H9 (cell line): ENCODE data around the gene SDHA. TPM values are rescaled to one million over a fixed set of nuclear protein-coding genes. Genes with fewer than 3 reads are reported as not detected.

Experiments
- DNase-seq: peaks from one replicate; pipeline ENCODE4 v3.0.0-alpha.2; 2017
- H2AFZ ChIP-seq: one replicate; pipeline ENCODE4 v1.6.1; 2013; ENCODE audit warnings: mild to moderate bottlenecking, low read length, control low read depth, moderate library complexity
- H2AK5ac ChIP-seq: 2 replicates; pipeline ENCODE4 v1.6.1; 2013; ENCODE audit warnings: low read length, control low read depth, mixed read lengths; ENCODE audit not compliant: insufficient read length
- H2BK120ac ChIP-seq: one replicate; pipeline ENCODE4 v1.6.1; 2013; ENCODE audit warnings: low read depth, mild to moderate bottlenecking, low read length, control low read depth, inconsistent platforms; ENCODE audit not compliant: poor library complexity, severe bottlenecking
- H2BK12ac ChIP-seq: 2 replicates; pipeline ENCODE4 v1.6.1; 2013; ENCODE audit warnings: low read length, control low read depth, mixed read lengths, low read depth; ENCODE audit not compliant: insufficient read length
- H2BK15ac ChIP-seq: 2 replicates; pipeline ENCODE4 v1.6.1; 2013; ENCODE audit warnings: low read depth, low read length, control low read depth
- H2BK20ac ChIP-seq: one replicate; pipeline ENCODE4 v1.6.1; 2013; ENCODE audit warnings: low read depth, mild to moderate bottlenecking, low read length, control low read depth, inconsistent platforms; ENCODE audit not compliant: poor library complexity, severe bottlenecking
- H2BK5ac ChIP-seq: 2 replicates; pipeline ENCODE4 v1.6.1; 2013; ENCODE audit warnings: low read length, control low read depth, mixed read lengths; ENCODE audit not compliant: insufficient read length
- H3K14ac ChIP-seq: 2 replicates; pipeline ENCODE4 v1.6.1; 2013; ENCODE audit warnings: low read length, control low read depth; ENCODE audit not compliant: insufficient read depth
- H3K18ac ChIP-seq: 2 replicates; pipeline ENCODE4 v1.6.1; 2013; ENCODE audit warnings: low read depth, mild to moderate bottlenecking, mixed read lengths, low read length, control low read depth; ENCODE audit not compliant: insufficient read length
- H3K23ac ChIP-seq: 2 replicates; pipeline ENCODE4 v1.6.1; 2013; ENCODE audit warnings: low read length, control low read depth, mixed read lengths, low read depth; ENCODE audit not compliant: insufficient read length
- H3K23me2 ChIP-seq: 2 replicates; pipeline ENCODE4 v1.6.1; 2013; ENCODE audit warnings: low read depth, mild to moderate bottlenecking, mixed read lengths, low read length, control low read depth; ENCODE audit not compliant: insufficient read length, poor library complexity, severe bottlenecking
- H3K27ac ChIP-seq: 2 replicates; pipeline ENCODE4 v1.5.1; 2013; ENCODE audit warnings: low read length, control low read depth, mixed read lengths, low read depth; ENCODE audit not compliant: insufficient read length
- H3K27me3 ChIP-seq: 2 replicates; pipeline ENCODE4 v1.6.1; 2013; ENCODE audit warnings: low read length, control low read depth, inconsistent platforms; ENCODE audit not compliant: insufficient read depth
- H3K4ac ChIP-seq: 2 replicates; pipeline ENCODE4 v1.6.1; 2013; ENCODE audit warnings: low read depth, mild to moderate bottlenecking, control low read depth, inconsistent platforms, low read length, moderate library complexity
- H3K4me1 ChIP-seq: 2 replicates; pipeline ENCODE4 v1.6.1; 2013; ENCODE audit warnings: low read length, control low read depth, inconsistent platforms; ENCODE audit not compliant: insufficient read depth
- H3K4me2 ChIP-seq: 2 replicates; pipeline ENCODE4 v1.6.1; 2013; ENCODE audit warnings: low read length, control low read depth, mixed read lengths; ENCODE audit not compliant: insufficient read length, insufficient read depth
- H3K56ac ChIP-seq: 2 replicates; pipeline ENCODE4 v1.6.1; 2013; ENCODE audit warnings: low read depth, mild to moderate bottlenecking, mixed read lengths, low read length, control low read depth; ENCODE audit not compliant: insufficient read length
- H3K79me1 ChIP-seq: 2 replicates; pipeline ENCODE4 v1.6.1; 2013; ENCODE audit warnings: low read depth, mild to moderate bottlenecking, moderate library complexity, low read length, control low read depth, inconsistent platforms; ENCODE audit not compliant: insufficient read depth, poor library complexity, severe bottlenecking
- H3K79me2 ChIP-seq: 2 replicates; pipeline ENCODE4 v1.6.1; 2013; ENCODE audit warnings: low read length, control low read depth, inconsistent platforms; ENCODE audit not compliant: insufficient read depth
- H3K9ac ChIP-seq: 2 replicates; pipeline ENCODE4 v1.6.1; 2013; ENCODE audit warnings: low read length, control low read depth, mixed read lengths; ENCODE audit not compliant: insufficient read length; ENCODE audit errors: extremely low read depth
- H3K9me3 ChIP-seq: one replicate; pipeline ENCODE4 v1.6.1; 2013; ENCODE audit warnings: low read depth, low read length, inconsistent platforms; ENCODE audit not compliant: control insufficient read depth
- H3T11ph ChIP-seq: one replicate; pipeline ENCODE4 v1.6.1; 2013; ENCODE audit warnings: mild to moderate bottlenecking, low read length, control low read depth, inconsistent platforms
- H4K20me1 ChIP-seq: one replicate; pipeline ENCODE4 v1.6.1; 2013; ENCODE audit not compliant: control insufficient read depth, insufficient read length, insufficient read depth
- H4K5ac ChIP-seq: 2 replicates; pipeline ENCODE4 v1.6.1; 2013; ENCODE audit warnings: low read depth, mild to moderate bottlenecking, mixed read lengths, low read length, control low read depth; ENCODE audit not compliant: insufficient read length
- H4K8ac ChIP-seq: replicated peaks from 2 replicates; pipeline ENCODE4 v1.6.1; 2013; ENCODE audit warnings: low read length, control low read depth, mixed read lengths, low read depth; ENCODE audit not compliant: insufficient read length
- H4K91ac ChIP-seq: 2 replicates; pipeline ENCODE4 v1.6.1; 2013; ENCODE audit warnings: low read depth, mild to moderate bottlenecking, moderate library complexity, mixed read lengths, low read length, control low read depth; ENCODE audit not compliant: insufficient read length
- H3K27ac Mint-ChIP-seq, 3 experiments: 2 replicates in 2 of 3; 3 replicates in 1 of 3; pipeline ENCODE4 v1.8.0; 2020 to 2021; ENCODE audit warnings: mixed read lengths in 3 of 3, mild to moderate bottlenecking in 1 of 3, moderate library complexity in 1 of 3
- H3K27me3 Mint-ChIP-seq: 2 replicates; pipeline ENCODE4 v1.8.0; 2021; ENCODE audit warnings: low read depth, mild to moderate bottlenecking, moderate library complexity, mixed read lengths
- H3K36me3 Mint-ChIP-seq, 3 experiments: 2 replicates in 2 of 3; 3 replicates in 1 of 3; pipeline ENCODE4 v1.8.0; 2020 to 2021; ENCODE audit warnings: low read depth in 3 of 3, mixed read lengths in 3 of 3; ENCODE audit not compliant: insufficient read depth in 1 of 3
- H3K4me1 Mint-ChIP-seq, 2 experiments: 2 replicates each; pipeline ENCODE4 v1.8.0; 2020; ENCODE audit warnings: mixed read lengths in 2 of 2
- H3K4me3 Mint-ChIP-seq, 2 experiments: 2 replicates in 1 of 2; 3 replicates in 1 of 2; pipeline ENCODE4 v1.8.0; 2020 to 2021; ENCODE audit warnings: mild to moderate bottlenecking in 2 of 2, mixed read lengths in 2 of 2, moderate library complexity in 1 of 2
- H3K9me3 Mint-ChIP-seq, 2 experiments: 2 replicates in 1 of 2; 3 replicates in 1 of 2; pipeline ENCODE4 v1.8.0; 2020; ENCODE audit warnings: mild to moderate bottlenecking in 2 of 2, mixed read lengths in 2 of 2, moderate library complexity in 1 of 2
- CTCF ChIP-seq: fragments of 200-600 bp; sonication (generic); conservative IDR thresholded peaks from 3 replicates; pipeline ENCODE4 v1.8.0; 2021; ENCODE audit warnings: antibody characterized with exemption, mild to moderate bottlenecking
- WGBS: extraction: QIAGEN DNeasy Blood & Tissue Kit; methylation state at CpG from one replicate; pipeline ENCODE4 v1.1.7; 2013; ENCODE audit warnings: missing lambda C conversion rate, low lambda C conversion rate, mixed read lengths; ENCODE audit not compliant: insufficient read length; ENCODE audit errors: extremely low coverage; 5-methylcytosine and 5-hydroxymethylcytosine counted together
- total RNA-seq: library from RNA; stranded (reverse); gene quantifications from 2 replicates; pipeline ENCODE4 v1.2.1, GENCODE V29; 2021

SDHA gene
- total RNA-seq, 1 experiment from 2014 or later: 84.8 TPM

GRCh38 chr5:172421-172820, 45.7 kb upstream of the SDHA start:
- H3K4ac ChIP-seq: no peak overlapping the region
- no peaks in the 10 kb centered on the region for H3K4me1 Mint-ChIP-seq
- no peak overlapping the region for H3K9ac ChIP-seq
- H3K27me3 Mint-ChIP-seq: no peaks in the 10 kb centered on the region; the same call in 1 of the 2 replicates
- H3K27ac Mint-ChIP-seq: no peak overlapping the region
- H2AFZ ChIP-seq: no peak overlapping the region
- WGBS: no CpG with 5 or more reads among the region's 13 CpGs
- H4K8ac ChIP-seq: no peak overlapping the region
- H3T11ph ChIP-seq: no peak overlapping the region
- H4K20me1 ChIP-seq: no peaks in the 10 kb centered on the region
- no peak overlapping the region for H3K4me3 Mint-ChIP-seq
- H2BK12ac ChIP-seq: no peak overlapping the region
- H3K18ac ChIP-seq: no peak overlapping the region
- no peaks in the 10 kb centered on the region for H3K79me2 ChIP-seq
- H3K27ac ChIP-seq: no peak overlapping the region
- no peak overlapping the region for H3K4me2 ChIP-seq
- no peak overlapping the region for H4K5ac ChIP-seq
- DNase-seq: no peak
- H2BK5ac ChIP-seq: no peak overlapping the region
- H4K91ac ChIP-seq: no peak overlapping the region
- no peak overlapping the region for H3K23ac ChIP-seq
- no peaks in the 10 kb centered on the region for H3K4me1 ChIP-seq
- no peaks in the 10 kb centered on the region for H3K9me3 ChIP-seq
- H2AK5ac ChIP-seq: no peak overlapping the region
- no peak for TF ChIP-seq CTCF
- H3K36me3 Mint-ChIP-seq: peaks cover 4 to 46% (median 41%) of the 10 kb centered on the region in 3 experiments; a peak in 6 of 7 replicates
- H3K23me2 ChIP-seq: no peaks in the 10 kb centered on the region
- H2BK20ac ChIP-seq: no peak overlapping the region
- no peak overlapping the region for H3K14ac ChIP-seq
- no peak overlapping the region for H3K56ac ChIP-seq
- no peak overlapping the region for H2BK120ac ChIP-seq
- no peaks in the 10 kb centered on the region for H3K27me3 ChIP-seq
- no peak overlapping the region for H2BK15ac ChIP-seq
- H3K9me3 Mint-ChIP-seq: no peaks in the 10 kb centered on the region
- H3K79me1 ChIP-seq: no peaks in the 10 kb centered on the region
